ENCODE data around the gene ENTPD5. TPM values are rescaled to one million over a fixed set of nuclear protein-coding genes. Genes with fewer than 3 reads are reported as not detected.
A peak's percentile ranks its signal among the peaks of the same experiment; 100 is the strongest.

The ENTPD5 gene
- total and polyA plus RNA-seq, 2 donors from 2014 or later = 24.7 to 28.3 TPM

- FAIRE-seq (no peak), DNase-seq (no peak)
- Histone ChIP-seq H3K36me3 (ENCODE audit: control insufficient read depth in 2 of 3, insufficient read depth in 3 of 3, low read length in 3 of 3) (no peaks in the 10 kb centered on the region), H3K27me3 (ENCODE audit: control insufficient read depth, insufficient read depth, low read length) (no peaks in the 10 kb centered on the region), H3K9me3 (ENCODE audit: control insufficient read depth in 2 of 3, insufficient read depth in 1 of 3, low read length in 3 of 3) (no peaks in the 10 kb centered on the region), H3K4me3 (ENCODE audit: low read length in 3 of 3) (no peak overlapping the region), H3K4me1 (ENCODE audit: control insufficient read depth in 2 of 3, insufficient read depth in 2 of 3, low read depth in 1 of 3, low read length in 3 of 3) (peaks cover 0 to 3% (median 0%) of the 10 kb centered on the region in 3 donors), H3K9ac (ENCODE audit: low read length in 3 of 3) (no peak overlapping the region), H3K27ac (ENCODE audit: low read depth in 2 of 2, low read length in 2 of 2) (no peak overlapping the region)
- intact Hi-C loops (cut with DNase I) = no loop called here
- TF ChIP-seq CTCF (IDR thresholded peaks at IDR 0.05; ENCODE audit: borderline replicate concordance, extremely low read depth, insufficient read depth) = no peak
Observed at GRCh38 chr14:74022346-74022745, 3.3 kb upstream of the ENTPD5 start.

- TF ChIP-seq CTCF (IDR thresholded peaks at IDR 0.05; ENCODE audit: borderline replicate concordance, extremely low read depth, insufficient read depth) = no peak
- Histone ChIP-seq H3K27me3 (ENCODE audit: control insufficient read depth, insufficient read depth, low read length) (no peaks in the 10 kb centered on the region), H3K9ac (ENCODE audit: low read length in 3 of 3) (peak overlapping the region; percentile 52 to 77 (median 77)), H3K27ac (ENCODE audit: low read depth in 2 of 2, low read length in 2 of 2) (peak overlapping the region; percentile 43 to 57), H3K4me3 (ENCODE audit: low read length in 3 of 3) (peak overlapping the region; percentile 72 to 87 (median 81)), H3K36me3 (ENCODE audit: control insufficient read depth in 2 of 3, insufficient read depth in 3 of 3, low read length in 3 of 3) (no peaks in the 10 kb centered on the region), H3K9me3 (ENCODE audit: control insufficient read depth in 2 of 3, insufficient read depth in 1 of 3, low read length in 3 of 3) (no peaks in the 10 kb centered on the region), H3K4me1 (ENCODE audit: control insufficient read depth in 2 of 3, insufficient read depth in 2 of 3, low read depth in 1 of 3, low read length in 3 of 3) (peaks cover 0 to 3% (median 0%) of the 10 kb centered on the region in 3 donors)
- no peak for FAIRE-seq
- peak in 2 of 5 donors; percentile 47 to 68 for DNase-seq
- intact Hi-C loops (cut with DNase I) = no loop called here
Observed at GRCh38 chr14:74019408-74020137, 485 bp upstream of the ENTPD5 start.

- TF ChIP-seq CTCF (IDR thresholded peaks at IDR 0.05; ENCODE audit: borderline replicate concordance, extremely low read depth, insufficient read depth) = no peak
- FAIRE-seq = no peak
- peaks cover 0 to 4% (median 3%) of the 10 kb centered on the region in 3 donors for H3K4me1 ChIP-seq (ENCODE audit: control insufficient read depth in 2 of 3, insufficient read depth in 2 of 3, low read depth in 1 of 3, low read length in 3 of 3)
- intact Hi-C loops (cut with DNase I) = no loop called here
- H3K27ac ChIP-seq (ENCODE audit: low read depth in 2 of 2, low read length in 2 of 2) = peak overlapping the region; percentile 97 to 99
- H3K36me3 ChIP-seq (ENCODE audit: control insufficient read depth in 2 of 3, insufficient read depth in 3 of 3, low read length in 3 of 3) = no peaks in the 10 kb centered on the region
- H3K27me3 ChIP-seq (ENCODE audit: control insufficient read depth, insufficient read depth, low read length) = no peaks in the 10 kb centered on the region
- peak in 1 of 5 donors; percentile 77 for DNase-seq
- no peaks in the 10 kb centered on the region for H3K9me3 ChIP-seq (ENCODE audit: control insufficient read depth in 2 of 3, insufficient read depth in 1 of 3, low read length in 3 of 3)
- H3K4me3 ChIP-seq (ENCODE audit: low read length in 3 of 3) = peak overlapping the region; percentile 80 to 85 (median 81)
- H3K9ac ChIP-seq (ENCODE audit: low read length in 3 of 3) = peak overlapping the region; percentile 22 to 91 (median 85)
Observed at GRCh38 chr14:74018174-74018585, 908 bp downstream of the ENTPD5 start.

All from kidney (tissue), 14 donors.